ENCODE measurements around the gene EID2. TPM values are rescaled to one million over a fixed set of nuclear protein-coding genes. Genes with fewer than 3 reads are reported as not detected.

Gene EID2
- total and polyA plus RNA-seq, 2 donors (not counting 1 experiment from before 2014, with no cell fraction given) = 9.1 to 10.0 TPM

- H4K20me1 ChIP-seq (ENCODE audit: control insufficient read depth, extremely low read depth, insufficient read depth, low read length) = no peaks in the 10 kb centered on the region
- H3K9ac ChIP-seq (ENCODE audit: insufficient read depth, low read length) = no peak overlapping the region
- H3K27me3 ChIP-seq (ENCODE audit: control insufficient read depth, insufficient read depth, low read length) = peaks cover 19% of the 10 kb centered on the region
- no peak overlapping the region for H3K4me2 ChIP-seq (ENCODE audit: extremely low read depth, insufficient read depth, low read length)
- no peak overlapping the region for H2AFZ ChIP-seq (ENCODE audit: low read length)
- no peaks in the 10 kb centered on the region for H3K9me3 ChIP-seq (ENCODE audit: control insufficient read depth, insufficient read depth, low read depth, low read length)
- TF ChIP-seq EZH2 (IDR thresholded peaks at IDR 0.05; ENCODE audit: low read length, missing control alignments) = no peak
- no peak for TF ChIP-seq CTCF (conservative IDR thresholded peaks at IDR 0.05 in 1 of 2, IDR thresholded peaks at IDR 0.05 in 1 of 2; ENCODE audit: low read depth in 1 of 2, low read length in 2 of 2)
- no peaks in the 10 kb centered on the region for H3K4me1 ChIP-seq (ENCODE audit: control insufficient read depth, extremely low read depth, insufficient read depth, low read length)
- no peak for DNase-seq (ENCODE audit: low read depth in 2 of 2)
- no peaks in the 10 kb centered on the region for H3K36me3 ChIP-seq (ENCODE audit: control insufficient read depth, insufficient read depth, low read length)
- no peaks in the 10 kb centered on the region for H3K79me2 ChIP-seq (ENCODE audit: control insufficient read depth, insufficient read depth, low read length)
- no peak overlapping the region for H3K4me3 ChIP-seq (replicated peaks in 1 of 4; ENCODE audit: control extremely low read depth in 1 of 4, insufficient read depth in 1 of 4, low read depth in 3 of 4, low read length in 4 of 4)
- H3K27ac ChIP-seq (ENCODE audit: insufficient read depth, low read length) = no peak overlapping the region
Observed at GRCh38 chr19:39506598-39506943, 33.4 kb downstream of the EID2 start.

GRCh38 chr19:39502640-39503417, 37.1 kb downstream of the EID2 start:
- TF ChIP-seq EZH2 (IDR thresholded peaks at IDR 0.05; ENCODE audit: low read length, missing control alignments) (no peak), CTCF (conservative IDR thresholded peaks at IDR 0.05 in 1 of 2, IDR thresholded peaks at IDR 0.05 in 1 of 2; ENCODE audit: low read depth in 1 of 2, low read length in 2 of 2) (peak; percentile 42 to 53)
- no peaks in the 10 kb centered on the region for H4K20me1 ChIP-seq (ENCODE audit: control insufficient read depth, extremely low read depth, insufficient read depth, low read length)
- no peak overlapping the region for H3K4me2 ChIP-seq (ENCODE audit: extremely low read depth, insufficient read depth, low read length)
- H3K4me1 ChIP-seq (ENCODE audit: control insufficient read depth, extremely low read depth, insufficient read depth, low read length) = no peaks in the 10 kb centered on the region
- H3K4me3 ChIP-seq (replicated peaks in 1 of 4; ENCODE audit: control extremely low read depth in 1 of 4, insufficient read depth in 1 of 4, low read depth in 3 of 4, low read length in 4 of 4) = no peak overlapping the region
- DNase-seq (ENCODE audit: low read depth in 2 of 2) = peak; percentile 66 to 69
- no peaks in the 10 kb centered on the region for H3K79me2 ChIP-seq (ENCODE audit: control insufficient read depth, insufficient read depth, low read length)
- no peaks in the 10 kb centered on the region for H3K9me3 ChIP-seq (ENCODE audit: control insufficient read depth, insufficient read depth, low read depth, low read length)
- no peaks in the 10 kb centered on the region for H3K36me3 ChIP-seq (ENCODE audit: control insufficient read depth, insufficient read depth, low read length)
- no peak overlapping the region for H3K9ac ChIP-seq (ENCODE audit: insufficient read depth, low read length)
- no peak overlapping the region for H3K27ac ChIP-seq (ENCODE audit: insufficient read depth, low read length)
- peaks cover 35% of the 10 kb centered on the region for H3K27me3 ChIP-seq (ENCODE audit: control insufficient read depth, insufficient read depth, low read length)
- H2AFZ ChIP-seq (ENCODE audit: low read length) = no peak overlapping the region

- H2AFZ ChIP-seq (ENCODE audit: low read length) = no peak overlapping the region
- no peaks in the 10 kb centered on the region for H3K79me2 ChIP-seq (ENCODE audit: control insufficient read depth, insufficient read depth, low read length)
- H3K4me3 ChIP-seq (replicated peaks in 1 of 4; ENCODE audit: control extremely low read depth in 1 of 4, insufficient read depth in 1 of 4, low read depth in 3 of 4, low read length in 4 of 4) = no peak overlapping the region
- H3K27ac ChIP-seq (ENCODE audit: insufficient read depth, low read length) = no peak overlapping the region
- no peaks in the 10 kb centered on the region for H3K9me3 ChIP-seq (ENCODE audit: control insufficient read depth, insufficient read depth, low read depth, low read length)
- no peak overlapping the region for H3K9ac ChIP-seq (ENCODE audit: insufficient read depth, low read length)
- H4K20me1 ChIP-seq (ENCODE audit: control insufficient read depth, extremely low read depth, insufficient read depth, low read length) = no peaks in the 10 kb centered on the region
- DNase-seq (ENCODE audit: low read depth in 2 of 2) = no peak
- H3K4me1 ChIP-seq (ENCODE audit: control insufficient read depth, extremely low read depth, insufficient read depth, low read length) = no peaks in the 10 kb centered on the region
- no peaks in the 10 kb centered on the region for H3K36me3 ChIP-seq (ENCODE audit: control insufficient read depth, insufficient read depth, low read length)
- no peak overlapping the region for H3K4me2 ChIP-seq (ENCODE audit: extremely low read depth, insufficient read depth, low read length)
- H3K27me3 ChIP-seq (ENCODE audit: control insufficient read depth, insufficient read depth, low read length) = peaks cover 30% of the 10 kb centered on the region
- no peak for TF ChIP-seq CTCF (conservative IDR thresholded peaks at IDR 0.05 in 1 of 2, IDR thresholded peaks at IDR 0.05 in 1 of 2; ENCODE audit: low read depth in 1 of 2, low read length in 2 of 2)
- no peak for TF ChIP-seq EZH2 (IDR thresholded peaks at IDR 0.05; ENCODE audit: low read length, missing control alignments)
Observed at GRCh38 chr19:39501340-39501739, 38.6 kb downstream of the EID2 start.
